Measurements from ENCODE around the gene TMEFF2.
"Not testable (repeated sequence)": the region's sequence is repeated elsewhere in the genome, so short reads cannot be mapped to it uniquely, and the experiment has no call there.

TMEFF2 gene

DNA sequence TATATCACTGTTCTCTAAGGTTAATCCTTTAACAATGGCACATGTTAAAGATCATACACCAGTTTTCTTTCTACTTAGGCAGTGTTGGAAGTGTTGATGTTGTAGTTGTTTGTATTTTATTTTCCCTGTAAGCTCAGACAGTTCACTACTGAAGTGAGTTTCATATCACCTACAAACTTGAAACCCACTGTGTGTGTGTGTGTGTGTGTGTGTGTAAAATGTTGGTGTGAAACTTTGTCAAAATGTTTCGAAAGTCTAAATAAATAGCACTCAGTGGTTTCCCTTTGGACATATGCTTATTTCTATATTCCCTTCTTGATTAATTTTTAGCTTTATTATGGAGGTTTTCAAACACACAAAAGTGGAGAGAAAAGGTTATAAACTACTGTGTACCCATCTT is 268.1 kb downstream of the TMEFF2 start:
- DNase-seq: no peak

DNA sequence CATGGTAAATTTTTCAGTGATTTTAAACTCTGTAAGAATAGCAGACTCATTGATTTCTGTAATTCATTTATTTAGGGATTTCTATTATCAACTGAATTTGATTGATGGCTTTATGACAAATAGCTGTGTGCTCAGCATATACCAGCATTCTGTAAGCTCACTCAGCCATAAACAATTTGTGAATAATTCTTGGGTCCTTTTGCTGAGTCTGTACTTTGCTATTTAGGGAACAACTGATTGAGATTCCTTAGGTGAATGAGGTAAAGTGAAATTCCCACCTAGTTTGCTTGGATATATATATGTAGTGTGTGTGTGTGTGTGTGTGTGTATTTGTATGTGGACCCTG is 271.1 kb downstream of the TMEFF2 start:
- DNase-seq: no peak

DNA sequence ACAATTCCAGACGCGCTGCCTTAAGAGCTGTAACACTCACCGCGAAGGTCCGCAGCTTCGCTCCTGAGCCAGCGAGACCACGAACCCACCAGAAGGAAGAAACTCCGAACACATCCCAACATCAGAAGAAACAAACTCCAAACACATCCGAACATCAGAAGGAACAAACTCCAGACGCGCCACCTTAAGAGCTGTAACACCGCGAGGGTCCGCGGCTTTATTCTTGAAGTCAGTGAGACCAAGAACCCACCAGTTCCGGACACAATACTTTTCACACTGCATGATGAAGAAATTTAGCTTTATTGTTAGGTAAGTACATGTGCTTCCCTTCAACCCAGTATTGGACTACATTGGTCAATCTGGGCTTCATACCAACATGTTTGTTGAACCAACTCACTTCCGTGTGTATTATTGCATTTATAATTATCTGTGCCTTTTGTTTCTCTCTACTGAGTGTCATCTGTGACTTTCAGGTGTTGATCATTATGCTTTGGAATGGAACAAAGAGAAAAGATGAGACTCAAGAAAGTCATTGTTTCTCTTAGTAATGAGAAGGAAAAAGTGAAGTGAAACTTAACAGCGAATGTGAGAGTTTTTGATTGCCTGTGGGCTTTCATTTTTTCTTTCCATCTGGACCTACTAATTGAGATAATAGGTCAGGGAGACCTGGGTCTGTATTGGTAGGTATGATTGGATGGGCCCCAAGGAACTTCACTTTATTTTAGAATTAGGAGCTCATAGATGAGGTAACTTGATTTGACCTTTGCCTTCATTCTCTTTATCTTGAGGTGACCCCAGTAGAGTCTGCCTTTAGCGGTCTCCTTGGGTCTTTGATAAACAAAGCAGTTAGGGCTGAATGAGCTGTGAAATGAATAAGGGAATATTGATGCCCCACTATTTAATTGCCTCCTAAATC is 271.7 kb downstream of the TMEFF2 start:
- DNase-seq: no peak

- DNase-seq: not testable (repeated sequence)
These were observed 273.1 kb downstream of the TMEFF2 start for GRCh38 chr2:191921650-191922049.

DNA sequence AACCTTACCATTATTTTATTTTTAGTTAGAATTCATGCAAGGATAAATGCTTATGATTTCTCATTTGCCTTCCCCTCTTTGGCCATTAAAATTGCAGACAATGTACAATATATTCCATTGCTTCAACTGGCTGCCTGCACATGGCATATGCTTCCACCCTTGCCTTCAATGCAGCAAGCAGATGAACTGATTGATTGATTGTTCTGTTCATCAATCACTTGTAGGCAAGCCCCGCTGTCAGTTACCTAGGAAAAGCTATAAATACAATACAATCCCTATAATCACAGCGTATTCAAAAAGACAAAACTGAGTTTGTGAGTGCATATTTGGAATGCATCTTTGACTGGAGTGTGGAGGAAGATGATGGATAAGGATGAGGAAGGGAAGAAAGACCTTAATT is 274.2 kb downstream of the TMEFF2 start:
- DNase-seq: no peak

GRCh38 chr2:191917967-191918651 is 276.6 kb downstream of the TMEFF2 start:
- no peak for DNase-seq

GRCh38 chr2:191917430-191917881 is 277.3 kb downstream of the TMEFF2 start:
- DNase-seq: no peak

DNA sequence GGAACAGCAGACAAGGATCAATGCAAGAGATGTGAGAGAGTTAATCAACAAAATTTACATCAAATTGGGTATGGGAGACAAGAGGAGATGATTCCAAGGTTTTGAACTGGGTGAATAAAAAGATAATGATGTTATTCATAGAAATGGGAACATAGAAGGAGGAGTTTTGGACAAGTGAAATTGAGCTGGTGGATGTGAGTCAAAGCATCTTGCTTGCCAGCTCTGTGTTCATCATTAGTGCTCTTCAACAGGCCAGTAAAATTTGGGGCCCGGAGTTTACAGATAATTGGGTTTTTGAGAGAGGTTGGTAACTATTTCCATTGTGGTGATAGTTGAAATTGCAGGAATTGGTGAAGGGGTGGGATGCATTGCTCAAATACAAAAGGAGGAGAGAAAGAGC is 277.9 kb downstream of the TMEFF2 start:
- DNase-seq: no peak

DNA sequence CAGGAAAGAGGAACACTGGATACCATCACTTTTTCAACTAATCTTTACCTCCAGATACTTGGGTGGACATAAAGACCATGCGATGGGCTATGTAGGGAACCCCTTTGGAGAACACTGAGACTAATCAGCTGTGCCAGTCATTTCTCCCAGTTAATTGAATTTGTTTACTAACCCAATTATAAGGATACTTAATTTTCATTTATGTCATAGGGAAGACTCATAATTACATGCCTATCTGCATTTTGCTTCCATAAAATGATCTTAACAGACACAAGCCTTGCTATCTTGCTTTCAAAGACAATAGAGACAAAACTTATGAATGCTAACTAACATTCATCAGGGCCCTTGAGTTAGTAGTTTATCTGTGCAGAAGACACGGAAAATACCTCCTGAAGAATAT is 279.0 kb downstream of the TMEFF2 start:
- no peak for DNase-seq

DNA sequence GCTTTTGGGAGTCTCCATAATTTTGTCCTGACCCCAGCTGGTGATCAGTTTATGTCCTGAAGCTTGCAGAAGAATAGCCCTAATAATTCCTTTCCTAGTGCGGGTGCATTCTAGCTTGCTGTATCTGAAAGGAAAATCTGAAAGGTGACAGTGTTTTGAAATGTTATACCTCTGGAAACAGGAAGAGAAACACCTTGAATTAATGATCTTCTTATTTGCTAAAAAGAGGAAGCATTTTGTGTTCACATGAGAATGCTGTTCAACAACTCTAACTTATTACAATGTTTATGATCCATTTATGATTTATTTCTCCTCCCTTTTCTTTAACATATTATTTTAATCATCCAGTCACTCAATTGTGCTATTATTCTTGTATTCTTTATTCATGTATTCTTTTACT is 280.9 kb downstream of the TMEFF2 start:
- DNase-seq: no peak

GRCh38 chr2:191912764-191913163 is 282.0 kb downstream of the TMEFF2 start:
- no peak for DNase-seq

GRCh38 chr2:191910518-191910917 is 284.2 kb downstream of the TMEFF2 start:
- no peak for DNase-seq

GRCh38 chr2:191908874-191909273 is 285.9 kb downstream of the TMEFF2 start:
- DNase-seq: no peak

DNA sequence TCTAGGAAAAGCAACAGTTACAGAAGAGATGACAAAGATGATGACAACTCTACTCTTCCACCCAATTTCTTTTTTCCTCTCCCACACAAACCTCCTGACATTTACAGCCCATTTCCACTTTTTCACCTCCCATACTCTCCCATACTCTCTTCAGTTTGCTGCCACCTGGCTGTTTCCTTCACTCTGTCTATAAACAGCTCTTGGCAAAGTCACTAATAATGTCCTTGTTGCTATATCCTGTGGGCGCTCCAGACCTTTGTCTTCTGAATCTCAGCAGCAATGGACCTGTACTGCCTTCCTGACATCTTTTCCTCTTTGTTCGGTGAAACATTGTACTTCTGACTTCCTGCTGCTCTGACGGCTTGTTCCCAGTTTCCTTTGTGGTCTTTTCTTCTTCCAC is 287.2 kb downstream of the TMEFF2 start:
- DNase-seq: no peak

DNA sequence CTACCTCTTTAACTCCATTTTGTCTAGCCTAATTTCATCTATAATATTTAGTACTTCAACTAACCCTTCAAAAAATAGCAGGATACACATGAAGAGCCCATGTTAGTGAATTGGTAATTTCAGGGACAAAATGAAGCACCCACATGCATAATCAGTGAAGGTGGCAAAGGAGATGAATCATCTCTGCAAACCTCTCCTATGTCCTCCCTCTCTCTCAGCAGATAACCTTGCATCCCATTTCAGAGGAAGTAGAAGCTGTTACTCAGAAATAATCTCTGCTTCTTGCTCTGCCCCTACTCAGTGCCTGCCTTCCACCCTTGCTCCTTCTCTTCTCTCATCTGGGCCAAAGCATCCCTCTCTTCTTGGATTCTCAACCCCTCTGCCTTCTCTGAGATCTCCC is 287.6 kb downstream of the TMEFF2 start:
- no peak for DNase-seq

- no peak for DNase-seq
These were observed 289.4 kb downstream of the TMEFF2 start for GRCh38 chr2:191905336-191905735.

DNA sequence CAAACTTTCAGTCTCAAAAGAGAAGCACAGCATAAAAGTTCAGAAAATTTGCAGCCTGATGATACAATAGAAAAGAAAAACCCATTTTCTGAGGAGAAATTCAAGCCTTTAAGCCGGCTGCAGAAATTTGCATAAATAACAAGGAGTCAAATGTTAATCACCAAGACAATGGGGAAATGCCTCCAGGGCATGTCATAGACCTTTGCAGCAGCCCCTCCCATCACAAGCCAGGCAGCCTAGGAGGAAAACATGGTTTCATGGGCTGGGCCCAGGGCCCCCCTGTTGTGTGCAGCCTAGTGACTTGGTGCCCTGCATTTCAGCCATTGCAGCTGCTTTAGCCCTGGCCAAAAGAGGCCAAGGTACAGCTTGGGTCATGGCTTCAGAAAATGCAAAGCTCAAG is 293.7 kb downstream of the TMEFF2 start:
- DNase-seq: no peak

DNA sequence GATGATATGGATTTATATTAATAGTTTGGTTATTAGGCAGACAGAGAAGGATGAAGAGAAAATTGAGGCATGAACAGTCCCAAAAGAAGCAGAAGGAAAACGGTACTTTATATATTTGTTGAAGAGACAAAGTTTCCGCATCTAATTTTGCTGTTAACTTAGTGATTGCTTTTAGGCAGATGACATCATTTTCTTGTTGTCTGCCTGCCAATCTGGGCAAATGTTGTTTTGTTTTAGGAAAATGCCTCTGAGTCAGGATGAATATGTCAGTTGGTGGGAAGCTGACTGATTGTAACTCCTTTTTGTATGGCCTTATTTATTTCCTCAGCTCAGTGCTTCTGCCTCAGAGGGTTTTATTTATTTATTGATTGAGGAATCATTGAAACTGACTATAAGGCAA is 295.3 kb downstream of the TMEFF2 start:
- DNase-seq: no peak

Measured in activated CD4-positive, alpha-beta T cell treated with anti-CD3 and anti-CD28 coated beads for 4 hours (primary cell).